SIG-M5 treated with dmso at 0.1 percent for 504 hours (cell line): ENCODE measurements around the gene ADPRHL1.
"Not testable (repeated sequence)": the region's sequence is repeated elsewhere in the genome, so short reads cannot be mapped to it uniquely, and the experiment has no call there.

ENCODE experiments used
- DNase-seq: peaks from one replicate; lab custom pipeline; 2025; ENCODE audit not compliant: unreplicated experiment; lab: John Stamatoyannopoulos, UW

Gene ADPRHL1

GRCh38 chr13:113373811-113374485 lies 79.3 kb downstream of the ADPRHL1 start:
- no peak for DNase-seq

GRCh38 chr13:113371701-113372100 lies 81.6 kb downstream of the ADPRHL1 start:
- not testable (repeated sequence) for DNase-seq

GRCh38 chr13:113371061-113371460 lies 82.2 kb downstream of the ADPRHL1 start:
- no peak for DNase-seq

DNA sequence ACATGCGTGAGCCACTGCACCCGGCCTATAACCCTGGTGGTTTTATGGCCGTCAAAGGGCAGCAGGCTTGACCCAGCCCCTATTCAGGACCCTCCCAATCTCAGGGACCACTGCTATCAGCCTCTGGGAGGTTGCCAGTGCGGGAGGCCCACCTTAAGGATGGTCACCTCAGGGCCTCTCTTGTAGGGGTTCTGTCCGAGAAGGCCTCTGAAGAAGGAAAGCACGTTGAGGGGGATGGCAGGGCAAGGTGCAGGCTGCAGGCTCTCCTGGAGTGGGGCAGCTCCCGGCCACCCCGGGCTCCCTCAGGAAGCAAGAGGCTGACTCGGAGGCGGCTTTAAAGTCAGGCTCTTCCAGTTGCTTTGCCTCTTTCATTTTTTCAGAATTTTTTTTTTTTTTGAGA lies 83.4 kb downstream of the ADPRHL1 start:
- DNase-seq = no peak

- no peak for DNase-seq
Measured at GRCh38 chr13:113369189-113369588, 84.1 kb downstream of the ADPRHL1 start.

DNA sequence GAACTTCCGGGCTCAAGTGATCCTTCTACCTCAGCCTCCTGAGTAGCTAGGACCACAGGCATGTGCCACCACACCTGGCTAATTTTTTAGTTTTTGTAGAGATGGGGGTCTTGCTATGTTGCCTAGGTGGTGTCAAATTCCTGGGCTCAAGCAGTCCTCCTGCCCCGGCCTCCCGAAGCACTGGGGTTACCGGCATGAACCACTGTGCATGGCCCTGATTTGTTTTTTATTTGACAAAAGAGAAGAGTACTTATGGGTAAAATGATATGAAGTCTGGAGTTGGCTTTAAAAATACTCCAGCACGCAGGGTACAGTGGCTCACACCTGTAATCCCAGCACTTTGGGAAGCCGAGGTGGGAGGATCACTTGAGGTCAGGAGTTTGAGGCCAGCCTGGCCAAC lies 84.9 kb downstream of the ADPRHL1 start:
- not testable (repeated sequence) for DNase-seq

- no peak for DNase-seq
Measured at GRCh38 chr13:113367771-113368170, 85.5 kb downstream of the ADPRHL1 start.

GRCh38 chr13:113367020-113367560 lies 86.2 kb downstream of the ADPRHL1 start:
- DNase-seq = no peak

GRCh38 chr13:113365971-113366588 lies 87.2 kb downstream of the ADPRHL1 start:
- no peak for DNase-seq

DNA sequence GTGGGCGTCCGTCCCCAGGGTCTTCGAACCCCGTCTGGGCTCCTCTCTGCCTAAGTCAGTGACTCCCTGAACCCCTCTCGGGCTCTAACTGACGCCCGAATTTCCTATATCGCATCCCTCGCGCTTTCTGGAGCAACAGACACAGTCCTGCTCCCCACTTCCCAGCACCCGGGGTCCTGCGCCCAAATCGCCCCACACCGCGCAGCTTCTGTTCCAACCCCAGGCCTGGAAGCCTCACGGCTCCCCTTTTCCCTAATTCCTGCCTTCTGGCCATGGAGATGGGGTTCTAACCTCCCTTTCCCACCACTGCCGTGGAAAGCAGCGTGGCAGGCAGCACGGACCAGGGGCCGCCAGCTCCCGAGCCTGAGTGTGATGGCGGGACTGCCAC lies 87.7 kb downstream of the ADPRHL1 start:
- no peak for DNase-seq

DNA sequence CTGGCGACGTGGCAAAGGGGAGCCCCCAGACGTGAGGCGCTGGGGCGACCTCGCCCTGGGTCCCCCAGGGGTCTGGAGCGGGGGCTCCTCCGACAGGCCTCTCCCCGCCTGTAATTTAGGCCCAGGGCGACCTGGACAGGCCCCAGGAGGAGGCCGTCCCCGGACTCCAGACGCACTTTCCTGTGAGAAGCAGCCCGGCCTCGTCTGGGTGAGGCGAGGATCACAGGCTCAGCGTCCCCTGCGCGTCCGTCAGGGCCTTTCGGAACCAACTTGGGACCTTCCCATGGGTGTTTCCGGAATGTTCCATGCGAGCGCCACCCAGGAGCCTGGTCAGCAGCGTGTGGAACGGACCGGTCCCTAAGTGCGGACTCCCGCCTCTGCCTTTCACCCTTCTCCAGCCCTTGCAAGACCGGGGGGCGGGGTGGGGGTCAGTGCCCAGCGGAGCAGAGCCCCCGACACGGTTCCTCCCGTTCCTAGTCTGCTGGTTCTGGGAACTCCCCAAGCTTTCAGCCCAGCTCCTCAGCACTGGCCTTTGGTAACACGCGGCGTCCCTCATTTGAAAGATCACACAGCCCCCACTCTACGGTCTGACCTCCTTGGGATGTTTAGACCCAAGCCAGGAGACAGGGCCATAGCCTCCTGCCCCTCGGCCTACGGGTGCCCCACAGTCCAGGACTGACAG lies 88.2 kb downstream of the ADPRHL1 start:
- no peak for DNase-seq

- DNase-seq = no peak
Measured at GRCh38 chr13:113364311-113364889, 88.9 kb downstream of the ADPRHL1 start.

GRCh38 chr13:113361406-113361805 lies 91.9 kb downstream of the ADPRHL1 start:
- DNase-seq = no peak

DNA sequence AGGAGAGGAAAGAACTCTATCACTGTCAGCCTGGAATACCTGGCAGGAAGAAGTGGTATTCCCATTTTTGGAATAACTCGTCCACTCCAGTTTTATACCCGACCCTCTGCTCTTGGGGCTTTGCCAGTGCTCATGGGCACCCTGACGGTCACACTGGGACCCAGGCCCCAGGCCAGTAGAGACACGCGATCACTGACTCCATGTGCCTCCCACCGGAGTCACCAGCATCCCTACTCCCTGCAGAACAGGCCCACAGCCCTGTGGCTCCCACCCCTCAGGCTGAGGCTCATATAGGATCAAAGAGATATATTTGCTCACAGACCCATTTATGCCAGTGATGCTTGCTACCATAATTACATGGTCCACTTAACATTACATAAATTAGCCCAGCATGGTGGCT lies 92.8 kb downstream of the ADPRHL1 start:
- no peak for DNase-seq

DNA sequence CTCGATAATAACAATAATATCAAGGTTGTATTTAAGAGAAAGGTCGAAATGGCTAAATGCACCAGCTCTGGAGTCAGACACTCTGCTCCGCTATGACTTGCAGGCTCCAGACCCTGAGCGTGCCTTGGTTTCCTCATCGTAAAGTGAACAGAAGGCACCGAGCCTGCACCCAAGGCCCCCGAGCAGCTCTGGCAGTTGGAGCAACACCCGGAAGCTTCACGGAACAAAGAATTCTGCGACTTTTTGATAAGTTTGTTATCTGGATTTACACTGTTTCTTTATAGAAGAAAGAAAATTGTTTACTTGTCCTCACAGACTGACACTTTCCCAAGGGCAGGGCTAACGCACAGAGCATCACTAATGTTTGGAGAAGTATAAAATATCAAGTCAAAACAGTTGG lies 93.7 kb downstream of the ADPRHL1 start:
- no peak for DNase-seq

DNA sequence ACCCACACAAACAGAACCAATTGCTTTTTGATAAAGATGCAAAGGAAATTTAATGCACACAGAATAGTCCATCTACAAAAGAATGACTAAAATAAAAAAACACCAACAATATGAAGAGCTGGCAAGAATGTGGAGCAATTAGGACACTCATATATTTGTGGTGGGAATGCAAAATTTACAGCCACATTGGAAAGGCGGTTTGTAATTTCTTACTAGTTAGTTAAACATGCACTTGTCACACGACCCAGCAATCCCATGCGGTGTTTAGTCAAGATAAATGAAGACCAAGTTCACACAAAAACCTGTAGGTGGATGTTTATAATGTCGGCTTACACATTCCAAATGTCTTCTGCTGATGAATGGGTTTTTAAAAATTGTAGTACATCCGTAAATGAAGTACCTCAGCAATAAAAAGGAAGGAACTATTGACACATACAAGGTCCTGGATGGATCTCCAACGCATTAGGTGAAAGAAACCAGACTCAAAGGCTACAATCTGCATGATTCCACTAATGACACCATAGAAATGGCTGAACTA lies 94.6 kb downstream of the ADPRHL1 start:
- no peak for DNase-seq

DNA sequence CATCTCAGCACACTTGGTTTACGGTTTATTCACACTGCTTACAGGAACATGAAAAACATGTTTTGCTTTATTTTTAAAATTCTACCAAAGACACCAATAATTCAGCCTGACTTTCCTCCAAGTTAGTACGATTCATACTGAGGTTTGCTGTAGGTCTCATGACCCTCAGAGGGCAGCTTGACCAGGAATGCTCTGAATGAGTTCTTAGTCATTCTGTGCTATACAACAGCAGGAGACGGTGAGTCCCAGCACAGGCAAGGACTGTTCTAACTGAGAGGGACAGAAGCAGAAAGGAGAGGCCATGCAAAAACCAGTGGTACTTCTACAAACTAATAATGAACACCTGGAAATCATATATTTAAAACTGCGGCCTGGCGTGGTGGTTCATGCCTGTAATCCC lies 95.8 kb downstream of the ADPRHL1 start:
- no peak for DNase-seq

DNA sequence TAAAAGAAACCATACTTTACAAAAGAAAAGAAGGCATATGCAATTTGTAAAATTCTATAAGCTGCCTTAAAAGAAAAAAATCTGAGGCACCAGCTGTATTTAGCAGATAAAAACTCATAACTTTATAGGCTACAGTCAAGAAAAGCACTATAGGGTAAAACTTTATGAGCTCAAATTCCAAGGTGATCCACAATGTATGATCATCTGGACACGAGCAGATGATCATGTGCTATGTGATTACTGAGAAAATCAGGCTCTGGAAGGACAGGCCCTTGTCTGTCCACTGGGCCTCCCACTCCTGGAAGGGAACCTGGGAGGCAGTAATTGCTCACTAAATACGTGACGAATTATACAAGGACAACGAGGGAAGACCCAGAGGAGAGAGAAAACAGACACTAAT lies 96.7 kb downstream of the ADPRHL1 start:
- DNase-seq = no peak

- no peak for DNase-seq
Measured at GRCh38 chr13:113355621-113356020, 97.7 kb downstream of the ADPRHL1 start.

- DNase-seq = no peak
Measured at GRCh38 chr13:113354831-113355610, 98.3 kb downstream of the ADPRHL1 start.

DNA sequence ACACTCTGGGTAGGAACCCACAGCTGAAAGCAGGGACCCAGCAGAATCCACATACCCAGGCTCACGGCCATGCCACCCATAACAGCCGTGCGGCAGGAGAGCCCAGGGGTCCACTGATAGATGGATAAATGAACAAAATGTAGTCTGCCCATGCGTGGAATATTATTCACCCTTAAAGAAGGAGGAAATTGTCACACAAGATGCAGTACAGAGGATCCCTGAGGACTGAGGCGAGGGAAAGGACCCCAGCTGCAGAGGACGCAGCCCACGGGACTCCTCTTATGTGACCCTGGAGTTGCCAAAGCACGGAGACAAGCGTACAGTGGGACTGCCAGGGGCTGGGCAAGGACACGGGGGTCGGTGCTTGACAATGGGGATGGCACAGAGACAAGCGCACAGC lies 100.0 kb downstream of the ADPRHL1 start:
- no peak for DNase-seq
